HG02798 (cell line): ENCODE data around the gene GLE1.
"Not testable (repeated sequence)": the region's sequence is repeated elsewhere in the genome, so short reads cannot be mapped to it uniquely, and the experiment has no call there.

Experiments
- ATAC-seq: cut with Tn5 transposase; IDR thresholded peaks from one replicate; pipeline ENCODE4 v1.9.1; 2021; ENCODE audit warnings: mild to moderate bottlenecking; ENCODE audit not compliant: unreplicated experiment, poor library complexity

GLE1 gene

GRCh38 chr9:128550770-128551656, 46.5 kb downstream of the GLE1 start:
- ATAC-seq, result no peak

DNA sequence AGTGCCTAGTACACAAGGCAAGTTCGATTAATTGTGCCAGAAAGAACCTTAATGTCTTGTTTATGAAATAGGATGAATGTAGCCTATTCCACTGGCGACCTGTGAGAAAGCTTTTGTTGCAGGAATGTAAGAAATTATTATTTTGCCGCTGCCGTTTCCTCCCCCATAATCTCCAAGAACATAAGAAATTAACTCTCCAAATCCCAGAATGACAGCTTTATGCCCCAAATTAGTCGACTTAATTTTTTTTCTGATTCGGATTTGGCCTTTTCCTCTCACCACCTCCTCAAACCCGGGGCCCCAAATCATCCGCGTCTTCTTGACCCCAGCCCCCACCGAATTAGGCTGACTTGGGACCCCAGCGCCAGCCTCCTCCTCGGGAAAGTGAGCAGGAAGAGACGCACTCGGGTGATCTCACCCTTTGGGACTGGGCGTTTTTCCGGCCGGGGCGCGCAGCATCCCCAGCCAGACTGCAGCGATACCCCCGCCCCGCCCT, 47.2 kb downstream of the GLE1 start:
- no peak for ATAC-seq

- ATAC-seq, result peak; percentile 84
Observed at GRCh38 chr9:128552153-128552743, 47.7 kb downstream of the GLE1 start, which contains the start of gene SPTAN1. Gene SPTAN1 (plus strand): TSS chr9:128552587. CDS start chr9:128566741, 14,154 bp downstream.

- ATAC-seq, result peak; percentile 29
Observed at GRCh38 chr9:128552744-128553440, 48.4 kb downstream of the GLE1 start.

DNA sequence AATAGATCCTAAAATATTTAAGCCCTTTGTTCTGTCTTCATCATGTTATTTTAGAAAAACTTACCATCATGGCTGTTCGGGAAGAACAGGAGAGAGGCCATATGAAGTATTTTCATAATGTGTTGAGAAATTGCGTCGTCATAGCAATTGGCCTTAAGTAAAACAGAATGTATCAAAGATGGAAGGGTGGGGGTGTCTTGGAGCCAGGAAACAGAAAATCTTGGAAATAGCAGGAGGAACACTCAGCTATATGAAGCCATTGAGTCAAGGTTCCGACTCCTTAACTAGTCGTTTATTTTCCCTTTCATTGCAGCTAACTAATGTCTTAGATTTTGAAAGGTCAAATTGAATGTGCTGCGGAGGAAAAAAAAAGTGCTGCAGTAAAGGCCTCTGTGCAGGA, 49.2 kb downstream of the GLE1 start:
- ATAC-seq, result no peak

- ATAC-seq, result no peak
Observed at GRCh38 chr9:128554155-128554862, 49.8 kb downstream of the GLE1 start.

DNA sequence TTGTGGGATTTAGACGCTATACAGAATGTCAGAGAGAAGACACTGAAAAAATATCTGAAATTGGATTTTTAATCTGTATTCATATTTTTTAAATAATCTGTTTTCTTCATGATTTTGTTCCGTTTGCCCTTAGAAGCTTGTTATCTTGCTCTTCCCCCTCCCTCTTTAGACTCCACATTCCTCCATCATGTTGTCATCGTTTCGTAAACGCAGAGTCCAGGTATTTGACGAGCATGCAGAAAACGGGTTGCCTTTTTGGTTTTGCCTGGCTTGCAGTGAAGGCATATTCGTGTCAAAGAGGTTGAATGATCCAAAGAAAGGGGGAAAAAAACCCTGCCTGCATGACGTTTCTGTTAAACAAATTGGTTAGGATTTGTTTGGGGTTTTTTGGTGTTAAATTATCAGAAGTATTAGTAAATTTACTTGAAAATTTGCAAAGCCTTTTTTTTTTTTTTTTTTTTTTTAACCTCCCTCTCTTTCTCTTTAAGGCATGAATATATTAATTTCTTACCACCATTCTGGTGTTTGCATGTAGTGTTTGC, 50.7 kb downstream of the GLE1 start:
- no peak for ATAC-seq

- ATAC-seq, result no peak
Observed at GRCh38 chr9:128556276-128556675, 51.8 kb downstream of the GLE1 start.

- ATAC-seq, result no peak
Observed at GRCh38 chr9:128556926-128557634, 52.6 kb downstream of the GLE1 start.

GRCh38 chr9:128558431-128559310, 54.2 kb downstream of the GLE1 start:
- peak; percentile 57 for ATAC-seq

GRCh38 chr9:128565578-128565977, 61.1 kb downstream of the GLE1 start:
- ATAC-seq, result no peak

GRCh38 chr9:128568470-128569078, 64.1 kb downstream of the GLE1 start:
- no peak for ATAC-seq

- ATAC-seq, result no peak
Observed at GRCh38 chr9:128575469-128575868, 71.0 kb downstream of the GLE1 start.

DNA sequence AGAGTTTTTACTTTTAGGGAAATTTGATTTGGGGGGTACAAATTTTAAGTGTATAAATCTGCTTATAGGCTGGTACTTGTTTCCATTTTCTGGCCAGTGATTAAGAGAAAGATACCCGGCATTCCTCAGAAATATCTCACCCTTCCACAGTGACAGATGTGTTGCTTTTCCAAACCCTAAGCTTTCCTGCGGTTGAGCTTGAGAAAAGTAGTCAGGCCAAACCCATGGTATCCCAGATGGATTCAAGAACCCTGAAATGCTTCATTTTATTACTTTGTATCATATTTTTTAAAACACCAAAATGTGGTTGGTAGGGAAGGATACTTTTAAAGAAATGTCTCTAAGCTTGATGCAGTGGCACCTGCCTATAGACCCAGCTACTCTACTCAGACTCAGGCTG, 71.4 kb downstream of the GLE1 start:
- ATAC-seq, result no peak

DNA sequence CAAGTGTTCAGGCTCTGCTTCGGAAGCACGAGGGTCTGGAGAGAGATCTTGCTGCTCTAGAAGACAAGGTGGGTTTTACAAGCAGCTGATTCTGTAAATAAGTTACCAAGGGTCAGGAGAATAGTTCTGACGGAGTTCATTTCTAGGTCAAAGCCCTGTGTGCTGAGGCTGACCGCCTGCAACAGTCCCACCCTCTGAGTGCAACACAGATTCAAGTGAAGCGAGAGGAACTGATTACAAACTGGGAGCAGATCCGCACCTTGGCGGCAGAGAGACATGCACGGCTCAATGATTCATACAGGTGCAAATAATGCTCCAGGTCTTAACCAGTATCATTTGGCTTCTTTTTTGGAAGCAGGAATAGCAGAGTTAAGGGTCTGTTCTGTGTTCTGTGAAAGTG, 72.7 kb downstream of the GLE1 start:
- no peak for ATAC-seq

GRCh38 chr9:128579194-128579593, 74.7 kb downstream of the GLE1 start:
- ATAC-seq, result no peak

DNA sequence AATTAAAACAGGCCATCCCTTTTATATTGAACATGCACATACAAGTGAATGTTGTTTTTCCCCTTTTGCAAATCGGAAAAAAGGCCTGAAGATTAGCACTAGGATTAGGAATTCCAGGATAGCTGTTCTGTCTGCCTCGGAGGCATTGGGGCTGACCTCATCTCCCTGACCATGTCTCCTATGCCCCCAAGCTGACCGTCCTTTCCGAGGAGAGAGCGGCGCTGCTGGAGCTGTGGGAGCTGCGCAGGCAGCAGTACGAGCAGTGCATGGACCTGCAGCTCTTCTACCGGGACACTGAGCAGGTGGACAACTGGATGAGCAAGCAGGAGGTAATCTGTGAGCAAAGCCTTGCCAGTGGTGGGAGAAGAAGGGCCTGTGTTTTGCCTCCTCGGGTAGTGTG, 76.2 kb downstream of the GLE1 start:
- no peak for ATAC-seq

DNA sequence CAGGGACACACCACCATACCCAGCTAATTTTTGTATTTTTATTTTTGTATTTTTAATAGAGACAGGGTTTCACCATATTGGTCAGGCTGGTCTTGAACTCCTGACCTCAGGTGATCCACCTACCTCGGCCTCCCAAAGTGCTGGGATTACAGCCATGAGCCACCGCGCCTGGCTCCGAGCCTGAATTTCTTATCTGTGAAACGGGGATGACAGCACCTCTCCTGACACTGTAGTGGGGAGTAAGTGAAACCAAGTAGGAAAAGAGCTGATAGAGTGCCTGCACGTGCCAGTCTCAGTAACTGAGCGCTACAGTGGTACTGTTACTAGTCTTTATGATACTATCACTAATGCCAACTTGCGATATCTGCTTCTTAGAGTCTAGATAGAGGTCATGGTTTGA, 80.6 kb downstream of the GLE1 start:
- ATAC-seq, result not testable (repeated sequence)
